Natural killer cell treated with Interleukin-12 subunit alpha and Interleukin-12 subunit beta and Interleukin-15 and Interleukin-18, amount 100 ng/mL, for 72 hours (primary cell): ENCODE measurements around the gene NAPA. TPM values are rescaled to one million over a fixed set of nuclear protein-coding genes. Genes with fewer than 3 reads are reported as not detected.
A peak's percentile ranks its signal among the peaks of the same experiment; 100 is the strongest.

ENCODE experiments used
- ATAC-seq, 2 donors: fragments of 150-1000 bp; cut with Tn5 transposase in 1 of 2; sonication (Bioruptor Pico), chemical (Tn5 transposase) in 1 of 2; 2 replicates each; pipeline ENCODE4 v1.10.0; 2021
- DNase-seq: peaks from one replicate; pipeline ENCODE4 v3.0.0; 2022; ENCODE audit warnings: low spot score
- H3K27ac Mint-ChIP-seq, 2 donors: 1 replicate in 1 of 2; 2 replicates in 1 of 2; pipeline ENCODE4 v1.8.0; 2022; ENCODE audit warnings: mixed read lengths in 2 of 2, mild to moderate bottlenecking in 1 of 2, moderate library complexity in 1 of 2
- H3K27me3 Mint-ChIP-seq, 2 donors: 1 replicate in 1 of 2; 2 replicates in 1 of 2; pipeline ENCODE4 v1.8.0; 2022; ENCODE audit warnings: mixed read lengths in 2 of 2
- H3K36me3 Mint-ChIP-seq: one replicate; pipeline ENCODE4 v1.8.0; 2022; ENCODE audit warnings: mixed read lengths
- H3K4me1 Mint-ChIP-seq, 2 donors: 1 replicate in 1 of 2; 2 replicates in 1 of 2; pipeline ENCODE4 v1.8.0; 2022; ENCODE audit warnings: low read depth in 2 of 2, mixed read lengths in 2 of 2, mild to moderate bottlenecking in 1 of 2
- H3K4me3 Mint-ChIP-seq: one replicate; pipeline ENCODE4 v1.8.0; 2022; ENCODE audit warnings: mixed read lengths
- H3K9me3 Mint-ChIP-seq: 2 replicates; pipeline ENCODE4 v1.8.0; 2022; ENCODE audit warnings: mixed read lengths
- total RNA-seq, 2 donors: library from RNA; stranded (reverse); gene quantifications; one replicate each; pipeline ENCODE4 v1.2.3, GENCODE V29; 2022

Gene NAPA
- total RNA-seq, 2 donors from 2014 or later, result 69.9 to 78.8 TPM

GRCh38 chr19:47503826-47504150 lies 11.1 kb downstream of the NAPA start:
- Mint-ChIP-seq H3K9me3 (no peaks in the 10 kb centered on the region), H3K27ac (no peak overlapping the region), H3K4me1 (peaks cover 0 to 14% of the 10 kb centered on the region in 2 donors), H3K27me3 (no peaks in the 10 kb centered on the region), H3K36me3 (no peaks in the 10 kb centered on the region), H3K4me3 (no peak overlapping the region)
- ATAC-seq (no peak), DNase-seq (no peak)

GRCh38 chr19:47503130-47503825 lies 11.6 kb downstream of the NAPA start:
- no peaks in the 10 kb centered on the region for H3K36me3 Mint-ChIP-seq
- H3K27ac Mint-ChIP-seq, result peak overlapping the region in 1 of 2 donors; percentile 66
- no peaks in the 10 kb centered on the region for H3K27me3 Mint-ChIP-seq
- peaks cover 0 to 15% of the 10 kb centered on the region in 2 donors for H3K4me1 Mint-ChIP-seq
- ATAC-seq (no peak), DNase-seq (no peak)
- no peak overlapping the region for H3K4me3 Mint-ChIP-seq
- no peaks in the 10 kb centered on the region for H3K9me3 Mint-ChIP-seq

- Mint-ChIP-seq H3K9me3 (no peaks in the 10 kb centered on the region), H3K4me1 (peaks cover 0 to 14% of the 10 kb centered on the region in 2 donors), H3K4me3 (no peak overlapping the region), H3K36me3 (no peaks in the 10 kb centered on the region), H3K27ac (no peak overlapping the region), H3K27me3 (no peaks in the 10 kb centered on the region)
- ATAC-seq (no peak), DNase-seq (no peak)
Measured at GRCh38 chr19:47499863-47500830, 14.7 kb downstream of the NAPA start.

GRCh38 chr19:47499371-47499770 lies 15.5 kb downstream of the NAPA start:
- ATAC-seq (no peak), DNase-seq (no peak)
- Mint-ChIP-seq H3K36me3 (no peaks in the 10 kb centered on the region), H3K9me3 (no peaks in the 10 kb centered on the region), H3K4me1 (peaks cover 0 to 11% of the 10 kb centered on the region in 2 donors), H3K27ac (peak overlapping the region in 1 of 2 donors; percentile 53), H3K4me3 (no peak overlapping the region), H3K27me3 (no peaks in the 10 kb centered on the region)

- no peak for ATAC-seq
- Mint-ChIP-seq H3K27ac (peak overlapping the region in 1 of 2 donors; percentile 53), H3K4me3 (no peak overlapping the region), H3K9me3 (no peaks in the 10 kb centered on the region), H3K36me3 (no peaks in the 10 kb centered on the region), H3K4me1 (peaks cover 0 to 12% of the 10 kb centered on the region in 2 donors), H3K27me3 (no peaks in the 10 kb centered on the region)
- DNase-seq, result no peak
Measured at GRCh38 chr19:47498561-47498960, 16.3 kb downstream of the NAPA start.

- H3K27me3 Mint-ChIP-seq, result no peaks in the 10 kb centered on the region
- no peak for ATAC-seq
- peaks cover 0 to 13% of the 10 kb centered on the region in 2 donors for H3K4me1 Mint-ChIP-seq
- H3K36me3 Mint-ChIP-seq, result no peaks in the 10 kb centered on the region
- H3K9me3 Mint-ChIP-seq, result no peaks in the 10 kb centered on the region
- H3K4me3 Mint-ChIP-seq, result no peak overlapping the region
- no peak overlapping the region for H3K27ac Mint-ChIP-seq
- no peak for DNase-seq
Measured at GRCh38 chr19:47497821-47498520, 16.9 kb downstream of the NAPA start.

- peaks cover 0 to 13% of the 10 kb centered on the region in 2 donors for H3K4me1 Mint-ChIP-seq
- H3K27me3 Mint-ChIP-seq, result no peaks in the 10 kb centered on the region
- no peak overlapping the region for H3K4me3 Mint-ChIP-seq
- H3K36me3 Mint-ChIP-seq, result no peaks in the 10 kb centered on the region
- no peak for DNase-seq
- H3K9me3 Mint-ChIP-seq, result no peaks in the 10 kb centered on the region
- no peak for ATAC-seq
- no peak overlapping the region for H3K27ac Mint-ChIP-seq
Measured at GRCh38 chr19:47497050-47497766, 17.7 kb downstream of the NAPA start.

- Mint-ChIP-seq H3K27me3 (no peaks in the 10 kb centered on the region), H3K4me3 (no peak overlapping the region), H3K9me3 (no peaks in the 10 kb centered on the region), H3K4me1 (peaks cover 0 to 9% of the 10 kb centered on the region in 2 donors), H3K27ac (no peak overlapping the region), H3K36me3 (no peaks in the 10 kb centered on the region)
- ATAC-seq (no peak), DNase-seq (no peak)
Measured at GRCh38 chr19:47495478-47496372, 19.1 kb downstream of the NAPA start.

- H3K4me1 Mint-ChIP-seq, result peaks cover 7 to 15% of the 10 kb centered on the region in 2 donors
- H3K36me3 Mint-ChIP-seq, result peaks cover 6% of the 10 kb centered on the region
- ATAC-seq (no peak), DNase-seq (no peak)
- no peaks in the 10 kb centered on the region for H3K27me3 Mint-ChIP-seq
- H3K9me3 Mint-ChIP-seq, result no peaks in the 10 kb centered on the region
- no peak overlapping the region for H3K4me3 Mint-ChIP-seq
- H3K27ac Mint-ChIP-seq, result no peak overlapping the region
Measured at GRCh38 chr19:47494729-47495128, 20.1 kb downstream of the NAPA start.

GRCh38 chr19:47494211-47494547 lies 20.7 kb downstream of the NAPA start:
- Mint-ChIP-seq H3K36me3 (peaks cover 7% of the 10 kb centered on the region), H3K4me3 (no peak overlapping the region), H3K27me3 (no peaks in the 10 kb centered on the region), H3K4me1 (peaks cover 7 to 15% of the 10 kb centered on the region in 2 donors), H3K9me3 (no peaks in the 10 kb centered on the region), H3K27ac (no peak overlapping the region)
- DNase-seq (no peak), ATAC-seq (no peak)

- H3K27ac Mint-ChIP-seq, result peak overlapping the region in 1 of 2 donors; percentile 37
- no peak overlapping the region for H3K4me3 Mint-ChIP-seq
- H3K4me1 Mint-ChIP-seq, result peaks cover 7 to 12% of the 10 kb centered on the region in 2 donors
- ATAC-seq (no peak), DNase-seq (no peak)
- no peaks in the 10 kb centered on the region for H3K27me3 Mint-ChIP-seq
- no peaks in the 10 kb centered on the region for H3K9me3 Mint-ChIP-seq
- H3K36me3 Mint-ChIP-seq, result peaks cover 7% of the 10 kb centered on the region
Measured at GRCh38 chr19:47493378-47494210, 21.3 kb downstream of the NAPA start.
